SK-N-SH treated with all-trans-retinoic acid at 6 μM for 48 hours (cell line): Measurements from ENCODE around the gene ABCD1.

Source experiments
- ARNTL ChIP-seq: fragments of 450-650 bp; formaldehyde crosslinking; IDR thresholded peaks from 2 replicates; pipeline ENCODE4 v1.5.0; 2020; ENCODE audit warnings: low read depth, mild to moderate bottlenecking, moderate library complexity, borderline replicate concordance
- CREB5 ChIP-seq: fragments of 250-450 bp; sonication (Bioruptor Pico); IDR thresholded peaks from 2 replicates; pipeline ENCODE4 v1.5.1; 2020; ENCODE audit warnings: low read depth, mild to moderate bottlenecking, moderate library complexity
- CSRNP3 ChIP-seq: fragments of 250-450 bp; sonication (Bioruptor Pico); IDR thresholded peaks from 2 replicates; pipeline ENCODE4 v1.5.1; 2021; ENCODE audit warnings: mild to moderate bottlenecking, moderate library complexity
- ESRRG ChIP-seq: fragments of 250-450 bp; sonication (Bioruptor Pico); IDR thresholded peaks from 2 replicates; pipeline ENCODE4 v1.6.1; 2021; ENCODE audit warnings: mild to moderate bottlenecking
- GLIS3 ChIP-seq: fragments of 250-450 bp; sonication (Bioruptor Pico); IDR thresholded peaks from 2 replicates; pipeline ENCODE4 v1.5.0; 2020; ENCODE audit warnings: mild to moderate bottlenecking, moderate library complexity
- ISL1 ChIP-seq: fragments of 250-450 bp; sonication (Bioruptor Pico); IDR thresholded peaks from 2 replicates; pipeline ENCODE4 v2.1.2; 2022; ENCODE audit warnings: mild to moderate bottlenecking, moderate library complexity
- PPARA ChIP-seq: fragments of 250-450 bp; sonication (Bioruptor Pico); IDR thresholded peaks from 2 replicates; pipeline ENCODE4 v1.5.0; 2020; ENCODE audit warnings: mild to moderate bottlenecking, borderline replicate concordance
- RARB ChIP-seq: fragments of 250-450 bp; sonication (Bioruptor Pico); IDR thresholded peaks from 2 replicates; pipeline ENCODE4 v1.8.0; 2021; ENCODE audit warnings: mild to moderate bottlenecking, moderate library complexity
- SNAI2 ChIP-seq: fragments of 250-450 bp; sonication (Bioruptor Pico); IDR thresholded peaks from 2 replicates; pipeline ENCODE4 v1.5.0; 2020; ENCODE audit warnings: mild to moderate bottlenecking, moderate library complexity
- ZFP3 ChIP-seq: fragments of 250-450 bp; sonication (Bioruptor Pico); IDR thresholded peaks from 2 replicates; pipeline ENCODE4 v1.5.0; 2020; ENCODE audit warnings: mild to moderate bottlenecking, moderate library complexity
- ZNF565 ChIP-seq: fragments of 450-650 bp; formaldehyde crosslinking; conservative IDR thresholded peaks from 2 replicates; pipeline ENCODE4 v1.5.0; 2020; ENCODE audit warnings: low read depth, mild to moderate bottlenecking, moderate library complexity
- ZNF8 ChIP-seq: fragments of 450-650 bp; formaldehyde crosslinking; IDR thresholded peaks from 2 replicates; pipeline ENCODE4 v1.5.0; 2020; ENCODE audit warnings: mild to moderate bottlenecking, moderate library complexity
- TF ChIP-seq, protein P1 (sequence below): fragments of 250-450 bp; sonication (Bioruptor Pico); IDR thresholded peaks from 2 replicates; pipeline ENCODE4 v1.8.0; 2021; ENCODE audit warnings: low read depth, mild to moderate bottlenecking, moderate library complexity, borderline replicate concordance
- TF ChIP-seq, protein P2 (sequence below): fragments of 250-450 bp; sonication (Bioruptor Pico); IDR thresholded peaks from 2 replicates; pipeline ENCODE4 v1.8.0; 2020; ENCODE audit warnings: mild to moderate bottlenecking, moderate library complexity, borderline replicate concordance

- no peak for TF ChIP-seq CREB5 (CRISPR knock-in tag)
- no peak for TF ChIP-seq CSRNP3
- TF ChIP-seq, protein P1, sequence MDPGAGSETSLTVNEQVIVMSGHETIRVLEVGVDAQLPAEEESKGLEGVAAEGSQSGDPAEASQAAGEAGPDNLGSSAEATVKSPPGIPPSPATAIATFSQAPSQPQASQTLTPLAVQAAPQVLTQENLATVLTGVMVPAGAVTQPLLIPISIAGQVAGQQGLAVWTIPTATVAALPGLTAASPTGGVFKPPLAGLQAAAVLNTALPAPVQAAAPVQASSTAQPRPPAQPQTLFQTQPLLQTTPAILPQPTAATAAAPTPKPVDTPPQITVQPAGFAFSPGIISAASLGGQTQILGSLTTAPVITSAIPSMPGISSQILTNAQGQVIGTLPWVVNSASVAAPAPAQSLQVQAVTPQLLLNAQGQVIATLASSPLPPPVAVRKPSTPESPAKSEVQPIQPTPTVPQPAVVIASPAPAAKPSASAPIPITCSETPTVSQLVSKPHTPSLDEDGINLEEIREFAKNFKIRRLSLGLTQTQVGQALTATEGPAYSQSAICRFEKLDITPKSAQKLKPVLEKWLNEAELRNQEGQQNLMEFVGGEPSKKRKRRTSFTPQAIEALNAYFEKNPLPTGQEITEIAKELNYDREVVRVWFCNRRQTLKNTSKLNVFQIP (CRISPR knock-in tag) = no peak
- TF ChIP-seq, protein P2, sequence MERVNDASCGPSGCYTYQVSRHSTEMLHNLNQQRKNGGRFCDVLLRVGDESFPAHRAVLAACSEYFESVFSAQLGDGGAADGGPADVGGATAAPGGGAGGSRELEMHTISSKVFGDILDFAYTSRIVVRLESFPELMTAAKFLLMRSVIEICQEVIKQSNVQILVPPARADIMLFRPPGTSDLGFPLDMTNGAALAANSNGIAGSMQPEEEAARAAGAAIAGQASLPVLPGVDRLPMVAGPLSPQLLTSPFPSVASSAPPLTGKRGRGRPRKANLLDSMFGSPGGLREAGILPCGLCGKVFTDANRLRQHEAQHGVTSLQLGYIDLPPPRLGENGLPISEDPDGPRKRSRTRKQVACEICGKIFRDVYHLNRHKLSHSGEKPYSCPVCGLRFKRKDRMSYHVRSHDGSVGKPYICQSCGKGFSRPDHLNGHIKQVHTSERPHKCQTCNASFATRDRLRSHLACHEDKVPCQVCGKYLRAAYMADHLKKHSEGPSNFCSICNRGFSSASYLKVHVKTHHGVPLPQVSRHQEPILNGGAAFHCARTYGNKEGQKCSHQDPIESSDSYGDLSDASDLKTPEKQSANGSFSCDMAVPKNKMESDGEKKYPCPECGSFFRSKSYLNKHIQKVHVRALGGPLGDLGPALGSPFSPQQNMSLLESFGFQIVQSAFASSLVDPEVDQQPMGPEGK (CRISPR knock-in tag) = no peak
- TF ChIP-seq RARB = no peak
- TF ChIP-seq ZNF8 = no peak
- TF ChIP-seq ZNF565 (CRISPR knock-in tag) = no peak
- TF ChIP-seq ARNTL = no peak
- TF ChIP-seq ESRRG (CRISPR knock-in tag) = no peak
- TF ChIP-seq ZFP3 (CRISPR knock-in tag) = no peak
- TF ChIP-seq SNAI2 (CRISPR knock-in tag) = no peak
- TF ChIP-seq PPARA (CRISPR knock-in tag) = no peak
- no peak for TF ChIP-seq GLIS3
- no peak for TF ChIP-seq ISL1 (CRISPR knock-in tag)
These were observed 43.9 kb downstream of the ABCD1 start for GRCh38 chrX:153768311-153769157.
